Right lobe of liver (tissue), 4 donors: ENCODE data around the gene PRKAR1B.

Source experiments
- CTCF ChIP-seq, 4 donors: fragments of 200-600 bp in 3 of 4; fragments of 450-650 bp in 1 of 4; IDR thresholded peaks; one replicate each; pipeline versions ENCODE4 v1.5.1 to v1.8.0; 2016 to 2022; ENCODE audit warnings: antibody characterized with exemption in 4 of 4, mild to moderate bottlenecking in 2 of 4
- POLR2A ChIP-seq: fragments of 450-650 bp; IDR thresholded peaks from one replicate; pipeline ENCODE4 v1.6.1; 2017; ENCODE audit warnings: antibody characterized with exemption, mild to moderate bottlenecking
- donor health status: DM: no; HTN: no; CAD: no.
- donor health status: DM: no; HTN: no; CAD: no.
- donor health status: DM: no; HTN: yes; CAD: no.

DNA sequence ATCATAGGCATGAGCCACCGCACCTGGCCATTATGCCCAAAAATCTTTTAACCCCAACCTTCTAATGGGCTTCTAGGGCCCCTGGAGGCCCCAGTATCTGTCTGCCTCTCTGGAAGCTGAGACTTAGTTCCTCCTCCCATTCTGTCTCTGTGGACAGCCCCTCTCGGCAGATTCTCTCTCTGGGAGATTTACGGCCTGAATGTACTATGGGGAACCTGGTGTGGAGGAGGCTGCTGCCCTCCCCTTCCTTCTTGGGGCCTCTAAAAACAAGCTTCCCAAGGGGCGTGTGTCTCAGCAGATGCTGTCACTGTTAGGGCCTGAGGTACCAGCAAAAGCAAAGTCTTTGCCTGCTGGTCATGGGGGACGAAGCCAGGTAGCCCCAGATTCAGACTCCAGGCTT is 35.8 kb upstream of the PRKAR1B start:
- TF ChIP-seq POLR2A, result no peak
- no peak for TF ChIP-seq CTCF (IDR thresholded peaks at IDR 0.05)
